Measurements from ENCODE around the gene GMDS.

- TF ChIP-seq POLR2A (IDR thresholded peaks at IDR 0.05; ENCODE audit: low read depth, low read length) (no peak), CTCF (IDR thresholded peaks at IDR 0.05; ENCODE audit: extremely low read depth in 1 of 2, insufficient read depth in 1 of 2, low read depth in 1 of 2, low read length in 2 of 2) (no peak), POLR2AphosphoS5 (IDR thresholded peaks at IDR 0.05; ENCODE audit: insufficient read depth, low read depth, low read length) (no peak)
These were observed 471.0 kb downstream of the GMDS start for GRCh38 chr6:1774226-1774915.

Measured in endothelial cell of umbilical vein (primary cell).